Measurements from ENCODE around the gene YIF1A. TPM values are rescaled to one million over a fixed set of nuclear protein-coding genes. Genes with fewer than 3 reads are reported as not detected.

Gene YIF1A
- total RNA-seq, 1 experiment from 2014 or later: 54.7 TPM

DNA sequence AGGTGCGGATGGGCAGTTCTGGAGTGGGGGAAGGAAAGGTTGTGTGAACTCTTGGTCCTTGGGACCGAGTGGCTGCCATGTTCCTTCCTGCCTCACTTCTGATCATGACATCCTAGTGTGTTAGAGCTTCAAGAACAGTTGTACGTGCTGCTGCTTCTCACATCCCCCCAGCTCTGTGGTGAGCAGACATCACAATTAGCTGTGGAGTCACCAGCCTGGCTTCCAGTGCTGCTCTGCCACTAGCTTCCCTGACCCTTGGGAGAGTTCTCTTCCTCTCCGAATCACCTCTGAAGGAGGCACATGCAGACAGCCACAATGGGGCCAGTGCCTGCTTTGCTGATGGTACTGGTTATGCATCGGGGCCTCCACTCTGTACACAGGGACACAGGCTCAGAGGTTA is 26.8 kb downstream of the YIF1A start (continued):
- TF ChIP-seq, protein P1, sequence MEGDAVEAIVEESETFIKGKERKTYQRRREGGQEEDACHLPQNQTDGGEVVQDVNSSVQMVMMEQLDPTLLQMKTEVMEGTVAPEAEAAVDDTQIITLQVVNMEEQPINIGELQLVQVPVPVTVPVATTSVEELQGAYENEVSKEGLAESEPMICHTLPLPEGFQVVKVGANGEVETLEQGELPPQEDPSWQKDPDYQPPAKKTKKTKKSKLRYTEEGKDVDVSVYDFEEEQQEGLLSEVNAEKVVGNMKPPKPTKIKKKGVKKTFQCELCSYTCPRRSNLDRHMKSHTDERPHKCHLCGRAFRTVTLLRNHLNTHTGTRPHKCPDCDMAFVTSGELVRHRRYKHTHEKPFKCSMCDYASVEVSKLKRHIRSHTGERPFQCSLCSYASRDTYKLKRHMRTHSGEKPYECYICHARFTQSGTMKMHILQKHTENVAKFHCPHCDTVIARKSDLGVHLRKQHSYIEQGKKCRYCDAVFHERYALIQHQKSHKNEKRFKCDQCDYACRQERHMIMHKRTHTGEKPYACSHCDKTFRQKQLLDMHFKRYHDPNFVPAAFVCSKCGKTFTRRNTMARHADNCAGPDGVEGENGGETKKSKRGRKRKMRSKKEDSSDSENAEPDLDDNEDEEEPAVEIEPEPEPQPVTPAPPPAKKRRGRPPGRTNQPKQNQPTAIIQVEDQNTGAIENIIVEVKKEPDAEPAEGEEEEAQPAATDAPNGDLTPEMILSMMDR (IDR thresholded peaks at IDR 0.05 in 2 of 3, conservative IDR thresholded peaks at IDR 0.05 in 1 of 3; ENCODE audit: borderline replicate concordance in 1 of 3, insufficient read depth in 1 of 3, low read depth in 2 of 3, low read length in 2 of 3): no peak
- TF ChIP-seq CEBPB (IDR thresholded peaks at IDR 0.05; ENCODE audit: low read depth) (no peak), YY1 (IDR thresholded peaks at IDR 0.05; ENCODE audit: extremely low read depth, insufficient replicate concordance, low read depth, low read length) (no peak), JUND (IDR thresholded peaks at IDR 0.05) (no peak), ZNF274 (IDR thresholded peaks at IDR 0.05; ENCODE audit: low read depth, low read length) (no peak), EZH2phosphoT487 (IDR thresholded peaks at IDR 0.05; ENCODE audit: borderline replicate concordance) (no peak), SIN3A (IDR thresholded peaks at IDR 0.05; ENCODE audit: low read depth) (no peak), CBX3 (IDR thresholded peaks at IDR 0.05; ENCODE audit: low read depth) (no peak), TCF7L2 (IDR thresholded peaks at IDR 0.05; ENCODE audit: borderline replicate concordance, extremely low read depth, insufficient read depth, insufficient read length) (no peak), SRF (IDR thresholded peaks at IDR 0.05; ENCODE audit: low read depth) (no peak), POLR2A (IDR thresholded peaks at IDR 0.05; ENCODE audit: borderline replicate concordance, extremely low read depth, insufficient read depth, insufficient read length) (no peak)
- TF ChIP-seq, protein P2, sequence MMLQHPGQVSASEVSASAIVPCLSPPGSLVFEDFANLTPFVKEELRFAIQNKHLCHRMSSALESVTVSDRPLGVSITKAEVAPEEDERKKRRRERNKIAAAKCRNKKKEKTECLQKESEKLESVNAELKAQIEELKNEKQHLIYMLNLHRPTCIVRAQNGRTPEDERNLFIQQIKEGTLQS (IDR thresholded peaks at IDR 0.05): no peak

DNA sequence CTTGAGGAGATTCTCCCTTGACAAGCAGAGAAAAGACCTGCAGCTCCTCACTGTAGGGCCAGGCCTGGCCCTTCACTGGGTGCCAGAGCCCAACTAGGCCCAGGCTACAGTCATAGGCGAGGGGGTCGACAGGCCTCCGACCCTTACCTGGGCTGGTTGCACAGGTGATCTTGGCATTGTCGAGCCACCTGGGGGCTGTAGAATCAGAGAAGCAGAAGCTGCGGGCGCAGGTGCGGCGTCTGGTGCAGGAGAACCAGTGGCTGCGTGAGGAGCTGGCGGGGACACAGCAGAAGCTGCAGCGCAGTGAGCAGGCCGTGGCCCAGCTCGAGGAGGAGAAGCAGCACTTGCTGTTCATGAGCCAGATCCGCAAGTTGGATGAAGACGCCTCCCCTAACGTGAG is 27.4 kb downstream of the YIF1A start:
- Histone ChIP-seq H4K20me1 (ENCODE audit: insufficient read depth) (no peaks in the 10 kb centered on the region), H3K4me3 (replicated peaks in 1 of 2; ENCODE audit: low read depth in 1 of 2, low read length in 2 of 2) (no peak overlapping the region), H3K27me3 (ENCODE audit: insufficient read depth, low read length) (no peaks in the 10 kb centered on the region), H2AFZ (ENCODE audit: low read depth, low read length, poor library complexity, severe bottlenecking) (no peak overlapping the region), H3K9me3 (ENCODE audit: control insufficient read depth in 1 of 2, insufficient read depth in 1 of 2, low read depth in 1 of 2, low read length in 2 of 2) (no peaks in the 10 kb centered on the region), H3K9ac (ENCODE audit: low read length) (no peak overlapping the region), H3K27ac (ENCODE audit: low read depth, low read length) (no peak overlapping the region), H3K36me3 (ENCODE audit: control insufficient read depth in 1 of 2, insufficient read depth in 2 of 2, low read length in 2 of 2) (peaks cover 6 to 9% of the 10 kb centered on the region in 2 experiments), H3K79me2 (ENCODE audit: insufficient read depth, low read length) (peaks cover 20% of the 10 kb centered on the region; the same call in 1 of the 2 replicates), H3K4me2 (ENCODE audit: low read length) (no peak overlapping the region), H3K4me1 (ENCODE audit: control insufficient read depth in 1 of 2, insufficient read depth in 2 of 2, low read length in 2 of 2) (peaks cover 9 to 21% of the 10 kb centered on the region in 2 experiments), H3K9me2 (ENCODE audit: insufficient read depth) (no peaks in the 10 kb centered on the region)
- no TSS peak for BruUV-seq (replicated peaks)
- no peak for DNase-seq (ENCODE audit: low read depth, low spot score)
- ChIA-PET CTCF (no interaction called here), POLR2A (interaction anchor here (0.6 kb wide), 1 partner anchor 77 kb away, joined by 3 read pairs; no protein-coding TSS in a partner anchor), RAD21 (ENCODE audit: low non-redundant PET in 1 of 2, low total read pairs in 2 of 2, uncharacterized antibody in 2 of 2, unreplicated experiment in 2 of 2) (no interaction called here)
- TF ChIP-seq SIN3A (IDR thresholded peaks at IDR 0.05; ENCODE audit: low read depth) (no peak), ZNF274 (IDR thresholded peaks at IDR 0.05; ENCODE audit: low read depth, low read length) (no peak)
- ATAC-seq: no peak
- intact Hi-C loops (cut with micrococcal nuclease): no loop called here

Measured in HCT116 (cell line).